ENCODE measurements around the gene SLC23A2. TPM values are rescaled to one million over a fixed set of nuclear protein-coding genes. Genes with fewer than 3 reads are reported as not detected.
A peak's percentile ranks its signal among the peaks of the same experiment; 100 is the strongest.

The SLC23A2 gene
- total RNA-seq, 2 experiments from 2014 or later = 16.0 to 16.2 TPM

DNA sequence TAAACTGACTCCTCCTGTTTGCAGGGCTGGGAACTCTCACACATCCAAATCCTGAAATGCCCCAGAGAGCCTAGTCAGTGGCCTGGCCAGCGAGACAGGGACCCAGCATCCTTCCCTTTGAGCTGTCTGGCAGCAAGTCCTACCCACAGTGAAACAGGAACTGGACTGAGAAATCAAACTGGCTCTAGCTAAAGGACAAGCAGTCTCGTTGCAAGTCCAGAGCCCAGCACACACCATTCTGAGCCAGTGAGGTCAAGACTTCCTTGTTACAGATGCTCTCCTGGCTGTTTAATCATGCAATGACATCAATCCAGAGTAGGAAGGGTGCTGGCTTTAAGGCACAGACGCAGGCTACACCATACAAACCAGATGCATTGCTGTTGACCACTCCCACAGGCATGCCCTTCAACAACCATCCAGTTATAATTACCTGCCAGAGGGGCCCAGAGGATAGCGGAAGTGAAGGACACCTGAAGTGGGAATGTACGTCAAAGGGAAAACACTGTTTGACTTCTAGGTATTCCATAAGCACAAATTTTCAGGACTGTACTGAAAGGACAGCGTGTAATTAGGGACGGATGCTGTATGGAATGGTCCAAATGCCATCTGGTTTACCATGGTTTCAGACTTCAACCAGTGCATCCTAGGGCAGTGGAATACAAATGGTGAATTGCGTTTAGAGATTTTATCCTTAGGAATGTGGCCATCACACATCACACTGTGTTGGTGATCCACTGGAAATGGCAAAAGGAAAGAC is 114.4 kb downstream of the SLC23A2 start:
- no peak for DNase-seq
- H3K27ac Mint-ChIP-seq = no peak overlapping the region
- no peaks in the 10 kb centered on the region for H3K9me3 Mint-ChIP-seq
- H3K27me3 Mint-ChIP-seq = no peaks in the 10 kb centered on the region
- peaks cover 11% of the 10 kb centered on the region for H3K36me3 Mint-ChIP-seq (ENCODE audit: low read depth)
- no peak for ATAC-seq
- H3K4me1 Mint-ChIP-seq (ENCODE audit: low read depth) = peaks cover 5% of the 10 kb centered on the region
- no peak overlapping the region for H3K4me3 Mint-ChIP-seq
- ChIA-PET CTCF (interaction anchor here (1.3 to 1.6 kb wide), 2 partner anchors 46 to 69 kb away, joined by 3 read pairs; no protein-coding TSS in a partner anchor), POLR2A (no interaction called here)
- no peak for TF ChIP-seq CTCF (IDR thresholded peaks at IDR 0.05)
- intact Hi-C loops (cut with micrococcal nuclease) = no loop called here

DNA sequence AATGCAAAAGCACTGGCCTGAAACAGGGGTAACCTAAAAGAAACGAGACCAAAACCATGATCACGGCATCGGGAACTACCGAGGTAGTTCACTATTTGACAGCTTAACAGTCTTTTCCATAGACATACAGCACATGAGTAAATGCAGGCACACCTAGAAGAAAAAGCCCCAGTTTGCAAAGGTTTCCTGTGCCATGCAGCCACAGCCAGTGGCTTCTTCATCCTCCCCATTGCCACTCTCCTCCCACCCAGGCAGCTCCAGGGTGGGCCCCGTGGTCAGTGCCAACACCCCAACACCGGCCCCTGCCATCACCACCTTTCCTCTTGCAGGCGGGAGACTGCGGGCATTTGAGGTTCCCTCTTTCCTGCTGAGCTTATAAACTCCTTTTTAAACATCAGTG is 115.4 kb downstream of the SLC23A2 start:
- peaks cover 14% of the 10 kb centered on the region for H3K36me3 Mint-ChIP-seq (ENCODE audit: low read depth)
- H3K27me3 Mint-ChIP-seq = no peaks in the 10 kb centered on the region
- H3K9me3 Mint-ChIP-seq = no peaks in the 10 kb centered on the region
- TF ChIP-seq CTCF (IDR thresholded peaks at IDR 0.05) = no peak
- POLR2A ChIA-PET = no interaction called here
- CTCF ChIA-PET = interaction anchor here (0.8 to 1.6 kb wide), 3 partner anchors 45 to 215 kb away, joined by 3 to 4 read pairs (median 3); no protein-coding TSS in a partner anchor
- intact Hi-C loops (cut with micrococcal nuclease) = no loop called here
- H3K4me3 Mint-ChIP-seq = no peak overlapping the region
- DNase-seq (no peak), ATAC-seq (no peak)
- peaks cover 5% of the 10 kb centered on the region for H3K4me1 Mint-ChIP-seq (ENCODE audit: low read depth)
- no peak overlapping the region for H3K27ac Mint-ChIP-seq

DNA sequence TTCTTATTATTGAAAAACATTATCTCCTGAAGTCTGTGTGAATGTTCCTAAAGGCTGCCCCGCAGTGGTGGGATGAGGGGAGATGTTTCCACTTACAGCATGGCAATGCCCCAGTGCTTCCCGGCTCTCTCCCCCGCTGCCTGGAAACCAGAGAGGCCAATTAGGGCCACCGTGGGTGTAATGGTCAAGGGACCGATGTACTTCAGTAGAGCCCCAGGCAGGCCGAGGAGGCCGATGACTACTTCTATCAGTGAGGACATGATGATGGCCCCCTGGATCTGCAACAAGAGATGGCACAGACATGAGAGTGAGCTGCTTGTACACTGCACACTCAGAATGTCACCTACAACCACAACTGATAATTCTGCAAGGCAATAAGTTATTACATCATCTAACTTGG is 117.8 kb downstream of the SLC23A2 start:
- ChIA-PET CTCF (no interaction called here), POLR2A (no interaction called here)
- no peak overlapping the region for H3K4me3 Mint-ChIP-seq

DNA sequence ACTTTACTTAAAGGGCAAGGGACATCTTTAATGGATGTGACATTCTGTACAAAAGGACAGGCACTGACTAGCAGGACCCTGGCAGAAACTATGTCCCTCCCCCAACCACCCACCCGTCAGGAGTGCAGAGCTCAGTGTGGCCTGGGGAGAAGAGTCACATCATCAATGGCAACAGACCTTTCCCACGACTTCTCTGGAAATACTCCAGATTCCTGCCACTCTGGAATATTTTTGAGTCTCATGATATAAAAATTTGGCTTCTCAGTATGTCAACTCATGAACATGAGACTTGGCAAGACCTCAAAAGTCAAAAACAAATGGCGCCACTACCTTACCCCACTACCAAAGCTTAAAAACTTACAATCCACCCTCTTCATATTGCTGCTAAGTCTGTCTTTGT is 118.3 kb downstream of the SLC23A2 start:
- ChIA-PET CTCF (no interaction called here), POLR2A (no interaction called here)
- no peak overlapping the region for H3K27ac Mint-ChIP-seq
- DNase-seq = no peak
- no peak for TF ChIP-seq CTCF (IDR thresholded peaks at IDR 0.05)
- peaks cover 5% of the 10 kb centered on the region for H3K4me1 Mint-ChIP-seq (ENCODE audit: low read depth)
- intact Hi-C loops (cut with micrococcal nuclease) = no loop called here
- H3K4me3 Mint-ChIP-seq = no peak overlapping the region
- H3K36me3 Mint-ChIP-seq (ENCODE audit: low read depth) = peaks cover 21% of the 10 kb centered on the region
- no peak for ATAC-seq
- no peaks in the 10 kb centered on the region for H3K27me3 Mint-ChIP-seq
- H3K9me3 Mint-ChIP-seq = no peaks in the 10 kb centered on the region

More for the DNA sequence above, 117.8 kb downstream of the SLC23A2 start:
- Mint-ChIP-seq H3K36me3 (ENCODE audit: low read depth) (peaks cover 21% of the 10 kb centered on the region), H3K27me3 (no peaks in the 10 kb centered on the region), H3K4me1 (ENCODE audit: low read depth) (peaks cover 5% of the 10 kb centered on the region), H3K9me3 (no peaks in the 10 kb centered on the region), H3K27ac (no peak overlapping the region)
- DNase-seq = no peak
- intact Hi-C loops (cut with micrococcal nuclease) = no loop called here
- ATAC-seq = no peak
- no peak for TF ChIP-seq CTCF (IDR thresholded peaks at IDR 0.05)

GRCh38 chr20:4881006-4881730 is 120.1 kb downstream of the SLC23A2 start:
- H3K9me3 Mint-ChIP-seq = no peaks in the 10 kb centered on the region
- no peaks in the 10 kb centered on the region for H3K27me3 Mint-ChIP-seq
- TF ChIP-seq CTCF (IDR thresholded peaks at IDR 0.05) = no peak
- peak overlapping the region; percentile 64 for H3K27ac Mint-ChIP-seq
- ATAC-seq (no peak), DNase-seq (no peak)
- CTCF ChIA-PET = interaction anchor here (1.5 kb wide), 1 partner anchor 75 kb away, joined by 4 read pairs; no protein-coding TSS in a partner anchor
- POLR2A ChIA-PET = no interaction called here
- H3K36me3 Mint-ChIP-seq (ENCODE audit: low read depth) = peaks cover 21% of the 10 kb centered on the region
- H3K4me1 Mint-ChIP-seq (ENCODE audit: low read depth) = peaks cover 5% of the 10 kb centered on the region
- no peak overlapping the region for H3K4me3 Mint-ChIP-seq
- intact Hi-C loops (cut with micrococcal nuclease) = no loop called here
